ENCODE measurements around the gene MAGI2. TPM values are rescaled to one million over a fixed set of nuclear protein-coding genes. Genes with fewer than 3 reads are reported as not detected.
A peak's percentile ranks its signal among the peaks of the same experiment; 100 is the strongest.

The MAGI2 gene
- total and polyA plus RNA-seq, 2 experiments from 2014 or later = 3.5 to 4.1 TPM

- Histone ChIP-seq H4K20me1 (ENCODE audit: insufficient read depth) (no peaks in the 10 kb centered on the region), H2AFZ (no peak overlapping the region), H3K4me3 (no peak overlapping the region), H3K27ac (no peak overlapping the region), H3K79me2 (ENCODE audit: insufficient read depth) (no peaks in the 10 kb centered on the region), H3K27me3 (replicated peaks; ENCODE audit: insufficient read depth) (no peaks in the 10 kb centered on the region), H3K9me3 (ENCODE audit: low read depth) (no peaks in the 10 kb centered on the region), H3K9ac (no peak overlapping the region), H3F3A (ENCODE audit: insufficient read depth) (no peaks in the 10 kb centered on the region), H3K4me1 (ENCODE audit: insufficient read depth) (no peaks in the 10 kb centered on the region; the same call in 1 of the 2 replicates), H3K4me2 (ENCODE audit: unreplicated experiment) (no peak overlapping the region), H3K36me3 (ENCODE audit: low read depth) (no peaks in the 10 kb centered on the region), H3K9me2 (ENCODE audit: insufficient read depth) (no peaks in the 10 kb centered on the region)
- WGBS, 2 experiments (ENCODE audit: low coverage in 1 of 2, low lambda C conversion rate in 2 of 2, missing lambda C conversion rate in 2 of 2) = 100% methylated on average over 1 of the region's 1 CpG
- DNase-seq = no peak
- TF ChIP-seq EZH2 (IDR thresholded peaks at IDR 0.05; ENCODE audit: insufficient read depth, poor library complexity, severe bottlenecking) (no peak), EZH2phosphoT487 (IDR thresholded peaks at IDR 0.05; ENCODE audit: insufficient read depth, low read depth) (no peak)
- in situ Hi-C loops (cut with MboI) = loop anchor here (25.0 kb wide), 1 partner anchor 1082 kb away; no protein-coding TSS in a partner anchor
These were observed 498.1 kb downstream of the MAGI2 start for GRCh38 chr7:78955329-78955728.

GRCh38 chr7:78953726-78954363, 499.6 kb downstream of the MAGI2 start:
- no peaks in the 10 kb centered on the region for H3K27me3 ChIP-seq (replicated peaks; ENCODE audit: insufficient read depth)
- no peaks in the 10 kb centered on the region for H3K9me3 ChIP-seq (ENCODE audit: low read depth)
- no peaks in the 10 kb centered on the region for H3F3A ChIP-seq (ENCODE audit: insufficient read depth)
- no peak overlapping the region for H3K4me2 ChIP-seq (ENCODE audit: unreplicated experiment)
- no peak overlapping the region for H3K4me3 ChIP-seq
- in situ Hi-C loops (cut with MboI) = loop anchor here (25.0 kb wide), 1 partner anchor 1083 kb away; no protein-coding TSS in a partner anchor
- H2AFZ ChIP-seq = no peak overlapping the region
- no peaks in the 10 kb centered on the region for H3K36me3 ChIP-seq (ENCODE audit: low read depth)
- no peaks in the 10 kb centered on the region for H3K79me2 ChIP-seq (ENCODE audit: insufficient read depth)
- H3K27ac ChIP-seq = no peak overlapping the region
- H3K9me2 ChIP-seq (ENCODE audit: insufficient read depth) = no peaks in the 10 kb centered on the region
- no peaks in the 10 kb centered on the region for H4K20me1 ChIP-seq (ENCODE audit: insufficient read depth)
- H3K9ac ChIP-seq = no peak overlapping the region
- WGBS, 2 experiments (ENCODE audit: low coverage in 1 of 2, low lambda C conversion rate in 2 of 2, missing lambda C conversion rate in 2 of 2) = 95 to 96% methylated on average over 5 of the region's 5 CpGs
- TF ChIP-seq EZH2 (IDR thresholded peaks at IDR 0.05; ENCODE audit: insufficient read depth, poor library complexity, severe bottlenecking) (no peak), EZH2phosphoT487 (IDR thresholded peaks at IDR 0.05; ENCODE audit: insufficient read depth, low read depth) (no peak)
- H3K4me1 ChIP-seq (ENCODE audit: insufficient read depth) = no peaks in the 10 kb centered on the region; the same call in 1 of the 2 replicates
- peak; percentile 16 for DNase-seq

GRCh38 chr7:78953090-78953489, 500.4 kb downstream of the MAGI2 start:
- TF ChIP-seq EZH2phosphoT487 (IDR thresholded peaks at IDR 0.05; ENCODE audit: insufficient read depth, low read depth) (no peak), EZH2 (IDR thresholded peaks at IDR 0.05; ENCODE audit: insufficient read depth, poor library complexity, severe bottlenecking) (no peak)
- no peak overlapping the region for H3K9ac ChIP-seq
- no peak overlapping the region for H2AFZ ChIP-seq
- H3K9me3 ChIP-seq (ENCODE audit: low read depth) = no peaks in the 10 kb centered on the region
- no peaks in the 10 kb centered on the region for H3K27me3 ChIP-seq (replicated peaks; ENCODE audit: insufficient read depth)
- H3F3A ChIP-seq (ENCODE audit: insufficient read depth) = no peaks in the 10 kb centered on the region
- no peak overlapping the region for H3K4me2 ChIP-seq (ENCODE audit: unreplicated experiment)
- no peaks in the 10 kb centered on the region for H3K79me2 ChIP-seq (ENCODE audit: insufficient read depth)
- H3K4me1 ChIP-seq (ENCODE audit: insufficient read depth) = no peaks in the 10 kb centered on the region; the same call in 1 of the 2 replicates
- no peak overlapping the region for H3K4me3 ChIP-seq
- no peak for DNase-seq
- WGBS, 2 experiments (ENCODE audit: low coverage in 1 of 2, low lambda C conversion rate in 2 of 2, missing lambda C conversion rate in 2 of 2) = 26 to 39% methylated on average over 1 of the region's 1 CpG
- H3K27ac ChIP-seq = no peak overlapping the region
- H4K20me1 ChIP-seq (ENCODE audit: insufficient read depth) = no peaks in the 10 kb centered on the region
- H3K36me3 ChIP-seq (ENCODE audit: low read depth) = no peaks in the 10 kb centered on the region
- in situ Hi-C loops (cut with MboI) = loop anchor here (25.0 kb wide), 1 partner anchor 1084 kb away; no protein-coding TSS in a partner anchor
- H3K9me2 ChIP-seq (ENCODE audit: insufficient read depth) = no peaks in the 10 kb centered on the region

DNA sequence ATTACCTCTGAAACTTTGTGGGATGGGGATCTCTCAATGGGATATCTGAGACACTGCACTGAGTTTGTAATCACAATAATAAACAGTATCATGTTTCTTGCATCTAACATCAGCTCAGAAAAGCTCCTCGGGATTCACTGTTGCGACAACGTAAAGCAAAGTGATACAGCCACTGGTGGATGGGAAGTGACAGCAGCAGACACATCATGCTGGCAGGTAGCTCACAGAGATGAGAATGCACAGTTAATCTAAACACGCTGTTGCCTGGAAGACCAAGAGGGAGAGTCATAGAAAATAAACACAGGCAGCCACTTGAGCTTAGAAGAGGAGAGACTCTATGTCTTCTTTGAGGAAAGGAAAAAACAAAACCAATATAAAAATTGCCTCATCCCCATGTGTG, 513.8 kb downstream of the MAGI2 start:
- Histone ChIP-seq H3K27me3 (replicated peaks; ENCODE audit: insufficient read depth) (no peaks in the 10 kb centered on the region), H3K4me1 (ENCODE audit: insufficient read depth) (no peaks in the 10 kb centered on the region), H3K36me3 (ENCODE audit: low read depth) (no peaks in the 10 kb centered on the region), H4K20me1 (ENCODE audit: insufficient read depth) (no peaks in the 10 kb centered on the region), H2AFZ (no peak overlapping the region), H3F3A (ENCODE audit: insufficient read depth) (no peaks in the 10 kb centered on the region), H3K4me2 (ENCODE audit: unreplicated experiment) (no peak overlapping the region), H3K4me3 (no peak overlapping the region), H3K9ac (no peak overlapping the region), H3K79me2 (ENCODE audit: insufficient read depth) (no peaks in the 10 kb centered on the region), H3K27ac (no peak overlapping the region), H3K9me3 (ENCODE audit: low read depth) (no peaks in the 10 kb centered on the region), H3K9me2 (ENCODE audit: insufficient read depth) (no peaks in the 10 kb centered on the region)
- 34 to 38% methylated on average over 4 of the region's 4 CpGs for WGBS, 2 experiments (ENCODE audit: low coverage in 1 of 2, low lambda C conversion rate in 2 of 2, missing lambda C conversion rate in 2 of 2)
- TF ChIP-seq EZH2 (IDR thresholded peaks at IDR 0.05; ENCODE audit: insufficient read depth, poor library complexity, severe bottlenecking) = no peak
- TF ChIP-seq EZH2phosphoT487 (IDR thresholded peaks at IDR 0.05; ENCODE audit: insufficient read depth, low read depth) = no peak
- in situ Hi-C loops (cut with MboI) = no loop called here
- DNase-seq = peak; percentile 13
